GM12873 (cell line): ENCODE data around the gene FAIM2.

Experiments used
- CTCF ChIP-seq: IDR thresholded peaks from 2 replicates; pipeline ENCODE4 v1.5.1; 2012; ENCODE audit warnings: low read depth, mild to moderate bottlenecking, moderate library complexity, low read length, control low read depth; ENCODE audit not compliant: insufficient read depth; ENCODE audit errors: missing control alignments

FAIM2 gene

GRCh38 chr12:49899286-49899843 lies 4.3 kb downstream of the FAIM2 start:
- no peak for TF ChIP-seq CTCF

GRCh38 chr12:49897276-49897675 lies 6.4 kb downstream of the FAIM2 start:
- TF ChIP-seq CTCF, result no peak

GRCh38 chr12:49895773-49896172 lies 7.9 kb downstream of the FAIM2 start:
- TF ChIP-seq CTCF, result no peak

GRCh38 chr12:49894751-49895148 lies 8.9 kb downstream of the FAIM2 start:
- TF ChIP-seq CTCF, result no peak

GRCh38 chr12:49893753-49894750 lies 9.6 kb downstream of the FAIM2 start:
- TF ChIP-seq CTCF, result no peak

GRCh38 chr12:49892732-49893317 lies 10.9 kb downstream of the FAIM2 start:
- TF ChIP-seq CTCF, result no peak

GRCh38 chr12:49892084-49892731 lies 11.5 kb downstream of the FAIM2 start:
- no peak for TF ChIP-seq CTCF
